ENCODE measurements around the gene CDKN2B-AS1.

- no peak for TF ChIP-seq GATA3 (IDR thresholded peaks at IDR 0.05; ENCODE audit: low read depth, low read length)
- no peak for TF ChIP-seq GATA2 (IDR thresholded peaks at IDR 0.05; ENCODE audit: low read depth, low read length)
Observed at GRCh38 chr9:21995666-21996398, 1.2 kb downstream of the CDKN2B-AS1 start.
